ENCODE data around the gene P2RX1.
"Not testable (repeated sequence)": the region's sequence is repeated elsewhere in the genome, so short reads cannot be mapped to it uniquely, and the experiment has no call there.

The P2RX1 gene

GRCh38 chr17:3857261-3858105 lies 58.8 kb downstream of the P2RX1 start:
- Mint-ChIP-seq H3K27me3 (no peaks in the 10 kb centered on the region), H3K4me3 (no peak overlapping the region), H3K27ac (peak overlapping the region in 1 of 2 donors; percentile 19), H3K4me1 (no peaks in the 10 kb centered on the region), H3K9me3 (no peaks in the 10 kb centered on the region)
- no peak for ATAC-seq
- no peak for DNase-seq

- not testable (repeated sequence) for DNase-seq, ATAC-seq, H3K9me3 Mint-ChIP-seq, H3K4me3 Mint-ChIP-seq, H3K4me1 Mint-ChIP-seq, H3K27ac Mint-ChIP-seq
- peaks cover 10% of the 10 kb centered on the region for H3K27me3 Mint-ChIP-seq
Measured at GRCh38 chr17:3854204-3854603, 62.1 kb downstream of the P2RX1 start.

GRCh38 chr17:3852561-3852960 lies 63.7 kb downstream of the P2RX1 start:
- ATAC-seq (no peak), DNase-seq (no peak)
- no peaks in the 10 kb centered on the region for H3K4me1 Mint-ChIP-seq
- H3K27me3 Mint-ChIP-seq = peaks cover 10% of the 10 kb centered on the region
- no peaks in the 10 kb centered on the region for H3K9me3 Mint-ChIP-seq
- no peak overlapping the region for H3K4me3 Mint-ChIP-seq
- H3K27ac Mint-ChIP-seq = no peak overlapping the region

GRCh38 chr17:3851461-3852100 lies 64.7 kb downstream of the P2RX1 start:
- H3K27ac Mint-ChIP-seq = no peak overlapping the region
- H3K4me3 Mint-ChIP-seq = no peak overlapping the region
- no peaks in the 10 kb centered on the region for H3K9me3 Mint-ChIP-seq
- DNase-seq (no peak), ATAC-seq (no peak)
- H3K27me3 Mint-ChIP-seq = peaks cover 10% of the 10 kb centered on the region
- peaks cover 7% of the 10 kb centered on the region for H3K4me1 Mint-ChIP-seq

GRCh38 chr17:3848229-3848835 lies 67.9 kb downstream of the P2RX1 start:
- H3K4me1 Mint-ChIP-seq = peaks cover 28% of the 10 kb centered on the region
- H3K27me3 Mint-ChIP-seq = peaks cover 10% of the 10 kb centered on the region
- ATAC-seq (no peak), DNase-seq (no peak)
- no peak overlapping the region for H3K27ac Mint-ChIP-seq
- no peak overlapping the region for H3K4me3 Mint-ChIP-seq
- H3K9me3 Mint-ChIP-seq = no peaks in the 10 kb centered on the region

GRCh38 chr17:3847165-3847670 lies 69.0 kb downstream of the P2RX1 start:
- H3K9me3 Mint-ChIP-seq = no peaks in the 10 kb centered on the region
- peaks cover 30% of the 10 kb centered on the region for H3K4me1 Mint-ChIP-seq
- H3K27ac Mint-ChIP-seq = peak overlapping the region in 1 of 2 donors; percentile 95
- peak overlapping the region in 1 of 2 donors; percentile 91 for H3K4me3 Mint-ChIP-seq
- ATAC-seq (no peak), DNase-seq (no peak)
- peaks cover 10% of the 10 kb centered on the region for H3K27me3 Mint-ChIP-seq
